GM23338 (cell line): ENCODE measurements around the gene SRF.

Experiments used
- CREB1 ChIP-seq: fragments of 250-450 bp; sonication (Bioruptor Pico); IDR thresholded peaks from 2 replicates; pipeline ENCODE4 v1.5.0; 2020; ENCODE audit warnings: low read depth, mild to moderate bottlenecking, moderate library complexity
- EZH2 ChIP-seq: fragments of 200-600 bp; sonication (generic); IDR thresholded peaks from one replicate; pipeline ENCODE4 v1.8.0; 2017; ENCODE audit warnings: antibody characterized with exemption, mild to moderate bottlenecking, low read depth; ENCODE audit not compliant: unreplicated experiment
- EZH2phosphoT487 ChIP-seq: fragments of 200-600 bp; sonication (generic); IDR thresholded peaks from one replicate; pipeline ENCODE4 v1.8.1; 2018; ENCODE audit warnings: antibody characterized with exemption; ENCODE audit not compliant: unreplicated experiment
- JUNB ChIP-seq: IDR thresholded peaks from one replicate; pipeline ENCODE4 v1.6.1; 2016; ENCODE audit warnings: antibody characterized with exemption; ENCODE audit not compliant: unreplicated experiment
- NANOG ChIP-seq: IDR thresholded peaks from 2 replicates; pipeline ENCODE4 v1.6.1; 2016; ENCODE audit warnings: antibody characterized with exemption, borderline replicate concordance
- POLR2AphosphoS5 ChIP-seq: IDR thresholded peaks from 2 replicates; pipeline ENCODE4 v1.6.1; 2016; ENCODE audit warnings: antibody characterized with exemption, low read depth
- STAT1 ChIP-seq: IDR thresholded peaks from one replicate; pipeline ENCODE4 v1.6.1; 2016; ENCODE audit warnings: antibody characterized with exemption; ENCODE audit not compliant: unreplicated experiment
- ZNF331 ChIP-seq: fragments of 250-450 bp; sonication (Bioruptor Pico); IDR thresholded peaks from 2 replicates; pipeline ENCODE4 v1.5.0; 2020; ENCODE audit warnings: low read depth, mild to moderate bottlenecking, moderate library complexity
- TF ChIP-seq, protein P1 (sequence below), 2 experiments: fragments of 200-600 bp in 1 of 2; sonication (generic) in 1 of 2; conservative IDR thresholded peaks; 2 replicates each; pipeline versions ENCODE4 v1.5.1 to v1.6.1; 2016 to 2017; ENCODE audit warnings: antibody characterized with exemption in 2 of 2, low read depth in 2 of 2, mild to moderate bottlenecking in 2 of 2, moderate library complexity in 1 of 2
- TF ChIP-seq, protein P2 (sequence below): IDR thresholded peaks from one replicate; pipeline ENCODE4 v1.6.1; 2018; ENCODE audit warnings: antibody characterized with exemption; ENCODE audit not compliant: unreplicated experiment
- TF ChIP-seq, protein P3 (sequence below): IDR thresholded peaks from 2 replicates; pipeline ENCODE4 v1.6.1; 2016; ENCODE audit warnings: antibody characterized with exemption

DNA sequence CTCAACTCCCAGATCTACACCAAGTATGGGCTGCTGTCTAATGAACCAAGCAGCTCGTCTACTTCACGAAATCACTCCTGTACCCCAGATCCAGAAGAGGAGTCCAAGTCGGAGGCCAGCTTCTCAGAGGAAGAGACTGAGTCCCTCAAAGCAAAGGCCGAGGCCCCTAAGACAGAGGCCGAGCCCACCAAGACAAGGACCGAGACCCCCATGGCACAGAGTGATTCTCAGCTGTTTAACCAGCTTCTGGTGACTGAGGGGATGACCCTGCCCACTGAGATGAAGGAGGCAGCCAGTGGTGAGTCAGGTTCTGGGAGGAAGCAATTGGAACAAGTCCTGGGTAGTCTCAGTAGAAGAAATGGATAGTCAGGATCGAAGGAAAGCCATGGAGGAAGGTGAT is 16.8 kb downstream of the SRF start:
- TF ChIP-seq, protein P1, sequence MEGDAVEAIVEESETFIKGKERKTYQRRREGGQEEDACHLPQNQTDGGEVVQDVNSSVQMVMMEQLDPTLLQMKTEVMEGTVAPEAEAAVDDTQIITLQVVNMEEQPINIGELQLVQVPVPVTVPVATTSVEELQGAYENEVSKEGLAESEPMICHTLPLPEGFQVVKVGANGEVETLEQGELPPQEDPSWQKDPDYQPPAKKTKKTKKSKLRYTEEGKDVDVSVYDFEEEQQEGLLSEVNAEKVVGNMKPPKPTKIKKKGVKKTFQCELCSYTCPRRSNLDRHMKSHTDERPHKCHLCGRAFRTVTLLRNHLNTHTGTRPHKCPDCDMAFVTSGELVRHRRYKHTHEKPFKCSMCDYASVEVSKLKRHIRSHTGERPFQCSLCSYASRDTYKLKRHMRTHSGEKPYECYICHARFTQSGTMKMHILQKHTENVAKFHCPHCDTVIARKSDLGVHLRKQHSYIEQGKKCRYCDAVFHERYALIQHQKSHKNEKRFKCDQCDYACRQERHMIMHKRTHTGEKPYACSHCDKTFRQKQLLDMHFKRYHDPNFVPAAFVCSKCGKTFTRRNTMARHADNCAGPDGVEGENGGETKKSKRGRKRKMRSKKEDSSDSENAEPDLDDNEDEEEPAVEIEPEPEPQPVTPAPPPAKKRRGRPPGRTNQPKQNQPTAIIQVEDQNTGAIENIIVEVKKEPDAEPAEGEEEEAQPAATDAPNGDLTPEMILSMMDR (conservative IDR thresholded peaks at IDR 0.05; ENCODE audit: low read depth in 2 of 2) = no peak
- TF ChIP-seq EZH2phosphoT487 (no peak), POLR2AphosphoS5 (no peak), EZH2 (no peak), NANOG (no peak), CREB1 (CRISPR knock-in tag) (no peak), JUNB (no peak), ZNF331 (CRISPR knock-in tag) (no peak), STAT1 (no peak)
- TF ChIP-seq, protein P2, sequence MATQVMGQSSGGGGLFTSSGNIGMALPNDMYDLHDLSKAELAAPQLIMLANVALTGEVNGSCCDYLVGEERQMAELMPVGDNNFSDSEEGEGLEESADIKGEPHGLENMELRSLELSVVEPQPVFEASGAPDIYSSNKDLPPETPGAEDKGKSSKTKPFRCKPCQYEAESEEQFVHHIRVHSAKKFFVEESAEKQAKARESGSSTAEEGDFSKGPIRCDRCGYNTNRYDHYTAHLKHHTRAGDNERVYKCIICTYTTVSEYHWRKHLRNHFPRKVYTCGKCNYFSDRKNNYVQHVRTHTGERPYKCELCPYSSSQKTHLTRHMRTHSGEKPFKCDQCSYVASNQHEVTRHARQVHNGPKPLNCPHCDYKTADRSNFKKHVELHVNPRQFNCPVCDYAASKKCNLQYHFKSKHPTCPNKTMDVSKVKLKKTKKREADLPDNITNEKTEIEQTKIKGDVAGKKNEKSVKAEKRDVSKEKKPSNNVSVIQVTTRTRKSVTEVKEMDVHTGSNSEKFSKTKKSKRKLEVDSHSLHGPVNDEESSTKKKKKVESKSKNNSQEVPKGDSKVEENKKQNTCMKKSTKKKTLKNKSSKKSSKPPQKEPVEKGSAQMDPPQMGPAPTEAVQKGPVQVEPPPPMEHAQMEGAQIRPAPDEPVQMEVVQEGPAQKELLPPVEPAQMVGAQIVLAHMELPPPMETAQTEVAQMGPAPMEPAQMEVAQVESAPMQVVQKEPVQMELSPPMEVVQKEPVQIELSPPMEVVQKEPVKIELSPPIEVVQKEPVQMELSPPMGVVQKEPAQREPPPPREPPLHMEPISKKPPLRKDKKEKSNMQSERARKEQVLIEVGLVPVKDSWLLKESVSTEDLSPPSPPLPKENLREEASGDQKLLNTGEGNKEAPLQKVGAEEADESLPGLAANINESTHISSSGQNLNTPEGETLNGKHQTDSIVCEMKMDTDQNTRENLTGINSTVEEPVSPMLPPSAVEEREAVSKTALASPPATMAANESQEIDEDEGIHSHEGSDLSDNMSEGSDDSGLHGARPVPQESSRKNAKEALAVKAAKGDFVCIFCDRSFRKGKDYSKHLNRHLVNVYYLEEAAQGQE = no peak
- TF ChIP-seq, protein P3, sequence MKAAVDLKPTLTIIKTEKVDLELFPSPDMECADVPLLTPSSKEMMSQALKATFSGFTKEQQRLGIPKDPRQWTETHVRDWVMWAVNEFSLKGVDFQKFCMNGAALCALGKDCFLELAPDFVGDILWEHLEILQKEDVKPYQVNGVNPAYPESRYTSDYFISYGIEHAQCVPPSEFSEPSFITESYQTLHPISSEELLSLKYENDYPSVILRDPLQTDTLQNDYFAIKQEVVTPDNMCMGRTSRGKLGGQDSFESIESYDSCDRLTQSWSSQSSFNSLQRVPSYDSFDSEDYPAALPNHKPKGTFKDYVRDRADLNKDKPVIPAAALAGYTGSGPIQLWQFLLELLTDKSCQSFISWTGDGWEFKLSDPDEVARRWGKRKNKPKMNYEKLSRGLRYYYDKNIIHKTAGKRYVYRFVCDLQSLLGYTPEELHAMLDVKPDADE = no peak
